BE2C (cell line): Measurements from ENCODE around the gene CLCN2.

Experiments used
- DNase-seq: peaks from one replicate; pipeline ENCODE4 v3.0.0-alpha.2; 2020
- H3K27me3 ChIP-seq: fragments of 250-450 bp; sonication (Bioruptor Pico); 2 replicates; pipeline ENCODE4 v1.5.1; 2020; ENCODE audit warnings: mild to moderate bottlenecking
- H3K36me3 ChIP-seq: fragments of 250-450 bp; sonication (Bioruptor Pico); 2 replicates; pipeline ENCODE4 v1.5.1; 2020; ENCODE audit warnings: mild to moderate bottlenecking
- H3K4me1 ChIP-seq: fragments of 250-450 bp; sonication (Bioruptor Pico); 2 replicates; pipeline ENCODE4 v1.5.1; 2020
- H3K4me3 ChIP-seq: 2 replicates; pipeline ENCODE4 v1.5.1; 2011; ENCODE audit warnings: low read depth, low read length
- H3K9me3 ChIP-seq: fragments of 250-450 bp; sonication (Bioruptor Pico); 2 replicates; pipeline ENCODE4 v1.5.1; 2020
- TF ChIP-seq, protein P1 (sequence below): IDR thresholded peaks from 2 replicates; pipeline ENCODE4 v1.5.1; 2012; ENCODE audit warnings: mild to moderate bottlenecking, low read depth, low read length

Gene CLCN2

GRCh38 chr3:184325715-184326369 is 35.6 kb downstream of the CLCN2 start:
- no peaks in the 10 kb centered on the region for H3K9me3 ChIP-seq
- no peak for DNase-seq
- peaks cover 100% of the 10 kb centered on the region for H3K36me3 ChIP-seq
- no peak overlapping the region for H3K4me3 ChIP-seq
- no peaks in the 10 kb centered on the region for H3K27me3 ChIP-seq
- TF ChIP-seq, protein P1, sequence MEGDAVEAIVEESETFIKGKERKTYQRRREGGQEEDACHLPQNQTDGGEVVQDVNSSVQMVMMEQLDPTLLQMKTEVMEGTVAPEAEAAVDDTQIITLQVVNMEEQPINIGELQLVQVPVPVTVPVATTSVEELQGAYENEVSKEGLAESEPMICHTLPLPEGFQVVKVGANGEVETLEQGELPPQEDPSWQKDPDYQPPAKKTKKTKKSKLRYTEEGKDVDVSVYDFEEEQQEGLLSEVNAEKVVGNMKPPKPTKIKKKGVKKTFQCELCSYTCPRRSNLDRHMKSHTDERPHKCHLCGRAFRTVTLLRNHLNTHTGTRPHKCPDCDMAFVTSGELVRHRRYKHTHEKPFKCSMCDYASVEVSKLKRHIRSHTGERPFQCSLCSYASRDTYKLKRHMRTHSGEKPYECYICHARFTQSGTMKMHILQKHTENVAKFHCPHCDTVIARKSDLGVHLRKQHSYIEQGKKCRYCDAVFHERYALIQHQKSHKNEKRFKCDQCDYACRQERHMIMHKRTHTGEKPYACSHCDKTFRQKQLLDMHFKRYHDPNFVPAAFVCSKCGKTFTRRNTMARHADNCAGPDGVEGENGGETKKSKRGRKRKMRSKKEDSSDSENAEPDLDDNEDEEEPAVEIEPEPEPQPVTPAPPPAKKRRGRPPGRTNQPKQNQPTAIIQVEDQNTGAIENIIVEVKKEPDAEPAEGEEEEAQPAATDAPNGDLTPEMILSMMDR, result no peak
- H3K4me1 ChIP-seq, result no peaks in the 10 kb centered on the region

DNA sequence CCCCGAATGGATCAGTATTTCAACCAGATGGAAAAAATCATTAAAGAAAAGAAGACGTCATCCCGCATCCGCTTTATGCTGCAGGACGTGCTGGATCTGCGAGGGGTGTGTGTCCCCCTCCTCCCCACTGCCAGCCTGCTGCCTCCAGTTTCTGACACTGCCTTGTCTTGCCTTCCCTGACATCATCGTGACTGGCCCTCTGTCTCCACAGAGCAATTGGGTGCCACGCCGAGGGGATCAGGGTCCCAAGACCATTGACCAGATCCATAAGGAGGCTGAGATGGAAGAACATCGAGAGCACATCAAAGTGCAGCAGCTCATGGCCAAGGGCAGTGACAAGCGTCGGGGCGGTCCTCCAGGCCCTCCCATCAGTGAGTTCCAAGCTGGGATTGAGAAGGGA is 36.1 kb downstream of the CLCN2 start:
- Histone ChIP-seq H3K4me3 (no peak overlapping the region), H3K4me1 (no peaks in the 10 kb centered on the region), H3K9me3 (no peaks in the 10 kb centered on the region), H3K27me3 (no peaks in the 10 kb centered on the region), H3K36me3 (peaks cover 100% of the 10 kb centered on the region)
- no peak for DNase-seq
- TF ChIP-seq, protein P1, result no peak

DNA sequence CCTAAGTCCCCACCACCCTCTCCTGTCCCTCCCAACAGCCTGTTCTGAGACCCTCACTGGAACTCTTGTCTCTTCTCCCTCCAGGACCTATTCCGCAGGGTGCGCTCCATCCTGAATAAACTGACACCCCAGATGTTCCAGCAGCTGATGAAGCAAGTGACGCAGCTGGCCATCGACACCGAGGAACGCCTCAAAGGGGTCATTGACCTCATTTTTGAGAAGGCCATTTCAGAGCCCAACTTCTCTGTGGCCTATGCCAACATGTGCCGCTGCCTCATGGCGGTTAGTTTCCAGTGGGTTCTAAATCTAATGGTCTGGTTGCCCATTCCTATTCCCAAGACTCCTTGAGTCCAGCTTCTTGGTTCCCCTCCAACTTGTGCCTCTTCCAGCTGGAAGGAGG is 37.7 kb downstream of the CLCN2 start:
- DNase-seq, result no peak
- peaks cover 97% of the 10 kb centered on the region for H3K36me3 ChIP-seq
- peaks cover 8% of the 10 kb centered on the region for H3K4me1 ChIP-seq

GRCh38 chr3:184322731-184323487 is 38.5 kb downstream of the CLCN2 start:
- Histone ChIP-seq H3K4me3 (no peak overlapping the region), H3K9me3 (no peaks in the 10 kb centered on the region), H3K4me1 (peaks cover 12% of the 10 kb centered on the region), H3K27me3 (no peaks in the 10 kb centered on the region), H3K36me3 (peaks cover 97% of the 10 kb centered on the region)
- DNase-seq, result no peak
- TF ChIP-seq, protein P1, result no peak

More for the DNA sequence above, 37.7 kb downstream of the CLCN2 start:
- no peaks in the 10 kb centered on the region for H3K27me3 ChIP-seq
- no peaks in the 10 kb centered on the region for H3K9me3 ChIP-seq
- TF ChIP-seq, protein P1, result no peak
- no peak overlapping the region for H3K4me3 ChIP-seq

- TF ChIP-seq, protein P1, result no peak
- Histone ChIP-seq H3K4me3 (no peak overlapping the region), H3K27me3 (no peaks in the 10 kb centered on the region), H3K9me3 (no peaks in the 10 kb centered on the region), H3K4me1 (peaks cover 15% of the 10 kb centered on the region), H3K36me3 (peaks cover 97% of the 10 kb centered on the region)
- no peak for DNase-seq
Observed at GRCh38 chr3:184321666-184322065, 39.7 kb downstream of the CLCN2 start.

GRCh38 chr3:184320104-184320445 is 41.3 kb downstream of the CLCN2 start:
- DNase-seq, result peak; percentile 92
- no peaks in the 10 kb centered on the region for H3K27me3 ChIP-seq
- TF ChIP-seq, protein P1, result no peak
- H3K4me1 ChIP-seq, result peaks cover 19% of the 10 kb centered on the region
- no peak overlapping the region; the same call in 1 of the 2 replicates for H3K4me3 ChIP-seq
- peaks cover 93% of the 10 kb centered on the region for H3K36me3 ChIP-seq
- no peaks in the 10 kb centered on the region for H3K9me3 ChIP-seq
